Activated T-cell treated with anti-CD3 and anti-CD28 coated beads, Interleukin-2, amount 50 U/mL, for 4 hours (primary cell): ENCODE data around the gene LOC128125822.
A peak's percentile ranks its signal among the peaks of the same experiment; 100 is the strongest.

Source experiments
- ATAC-seq, 2 donors: fragments of 200-7000 bp; cut with Tn5 transposase; one replicate each; pipeline ENCODE4 v1.10.0; 2021
- DNase-seq: peaks from one replicate; pipeline ENCODE4 v3.0.0-alpha.2; 2020
- H3K27me3 Mint-ChIP-seq: one replicate; pipeline ENCODE4 v1.8.0; 2021; ENCODE audit warnings: low read depth, mixed read lengths
- H3K36me3 Mint-ChIP-seq: one replicate; pipeline ENCODE4 v1.8.0; 2022; ENCODE audit warnings: mixed read lengths; ENCODE audit not compliant: insufficient read depth
- H3K4me1 Mint-ChIP-seq: one replicate; pipeline ENCODE4 v1.8.0; 2021; ENCODE audit warnings: low read depth, mixed read lengths
- H3K4me3 Mint-ChIP-seq: one replicate; pipeline ENCODE4 v1.8.0; 2021; ENCODE audit warnings: mild to moderate bottlenecking, moderate library complexity, mixed read lengths
- H3K9me3 Mint-ChIP-seq: one replicate; pipeline ENCODE4 v1.8.0; 2021; ENCODE audit warnings: mixed read lengths

LOC128125822 gene

GRCh38 chr6:63567966-63568365, 4.3 kb upstream of the LOC128125822 start:
- H3K27me3 Mint-ChIP-seq: peaks cover 3% of the 10 kb centered on the region
- H3K4me1 Mint-ChIP-seq: peaks cover 9% of the 10 kb centered on the region
- no peak for ATAC-seq
- no peaks in the 10 kb centered on the region for H3K36me3 Mint-ChIP-seq
- DNase-seq: no peak
- no peak overlapping the region for H3K4me3 Mint-ChIP-seq
- H3K9me3 Mint-ChIP-seq: no peaks in the 10 kb centered on the region

GRCh38 chr6:63571361-63572043, 778 bp upstream of the LOC128125822 start:
- peak in 1 of 2 donors; percentile 1 for ATAC-seq
- no peaks in the 10 kb centered on the region for H3K27me3 Mint-ChIP-seq

GRCh38 chr6:63572747-63573075, 431 bp downstream of the LOC128125822 start:
- H3K27me3 Mint-ChIP-seq: no peaks in the 10 kb centered on the region
- ATAC-seq: peak; percentile 6 to 7

More at GRCh38 chr6:63571361-63572043, 778 bp upstream of the LOC128125822 start:
- peaks cover 29% of the 10 kb centered on the region for H3K4me1 Mint-ChIP-seq
- H3K4me3 Mint-ChIP-seq: peak overlapping the region; percentile 85
- H3K36me3 Mint-ChIP-seq: peaks cover 4% of the 10 kb centered on the region
- no peaks in the 10 kb centered on the region for H3K9me3 Mint-ChIP-seq
- no peak for DNase-seq

GRCh38 chr6:63573076-63573898, 1.0 kb downstream of the LOC128125822 start:
- no peaks in the 10 kb centered on the region for H3K27me3 Mint-ChIP-seq
- peak overlapping the region; percentile 94 for H3K4me3 Mint-ChIP-seq
- ATAC-seq (peak; percentile 50 to 52), DNase-seq (peak; percentile 53)
- peaks cover 33% of the 10 kb centered on the region for H3K4me1 Mint-ChIP-seq
- no peaks in the 10 kb centered on the region for H3K9me3 Mint-ChIP-seq
- peaks cover 14% of the 10 kb centered on the region for H3K36me3 Mint-ChIP-seq

More at GRCh38 chr6:63572747-63573075, 431 bp downstream of the LOC128125822 start:
- no peak for DNase-seq
- peak overlapping the region; percentile 94 for H3K4me3 Mint-ChIP-seq
- H3K9me3 Mint-ChIP-seq: no peaks in the 10 kb centered on the region
- peaks cover 14% of the 10 kb centered on the region for H3K36me3 Mint-ChIP-seq
- peaks cover 33% of the 10 kb centered on the region for H3K4me1 Mint-ChIP-seq

GRCh38 chr6:63573899-63574553, 1.7 kb downstream of the LOC128125822 start:
- Mint-ChIP-seq H3K4me1 (peaks cover 33% of the 10 kb centered on the region), H3K9me3 (no peaks in the 10 kb centered on the region), H3K4me3 (peak overlapping the region; percentile 94), H3K27me3 (no peaks in the 10 kb centered on the region), H3K36me3 (peaks cover 14% of the 10 kb centered on the region)
- ATAC-seq: peak; percentile 0 to 2
- DNase-seq: peak; percentile 8

- Mint-ChIP-seq H3K36me3 (peaks cover 14% of the 10 kb centered on the region), H3K27me3 (no peaks in the 10 kb centered on the region), H3K4me1 (peaks cover 33% of the 10 kb centered on the region), H3K4me3 (peak overlapping the region; percentile 94), H3K9me3 (no peaks in the 10 kb centered on the region)
- no peak for DNase-seq
- ATAC-seq: no peak
Measured at GRCh38 chr6:63574554-63574900, 2.2 kb downstream of the LOC128125822 start.

- ATAC-seq: no peak
- peaks cover 29% of the 10 kb centered on the region for H3K36me3 Mint-ChIP-seq
- no peak overlapping the region for H3K4me3 Mint-ChIP-seq
- peaks cover 32% of the 10 kb centered on the region for H3K4me1 Mint-ChIP-seq
- H3K27me3 Mint-ChIP-seq: no peaks in the 10 kb centered on the region
- H3K9me3 Mint-ChIP-seq: no peaks in the 10 kb centered on the region
- no peak for DNase-seq
Measured at GRCh38 chr6:63576147-63576772, 4.0 kb downstream of the LOC128125822 start.

- peaks cover 31% of the 10 kb centered on the region for H3K36me3 Mint-ChIP-seq
- no peaks in the 10 kb centered on the region for H3K27me3 Mint-ChIP-seq
- peaks cover 24% of the 10 kb centered on the region for H3K4me1 Mint-ChIP-seq
- ATAC-seq (no peak), DNase-seq (no peak)
- H3K9me3 Mint-ChIP-seq: no peaks in the 10 kb centered on the region
- H3K4me3 Mint-ChIP-seq: no peak overlapping the region
Measured at GRCh38 chr6:63576985-63577712, 4.9 kb downstream of the LOC128125822 start.

- Mint-ChIP-seq H3K9me3 (no peaks in the 10 kb centered on the region), H3K4me3 (no peak overlapping the region), H3K27me3 (no peaks in the 10 kb centered on the region), H3K36me3 (peaks cover 38% of the 10 kb centered on the region), H3K4me1 (peaks cover 24% of the 10 kb centered on the region)
- no peak for DNase-seq
- no peak for ATAC-seq
Measured at GRCh38 chr6:63578757-63579156, 6.5 kb downstream of the LOC128125822 start.

GRCh38 chr6:63579937-63580703, 7.8 kb downstream of the LOC128125822 start:
- H3K4me1 Mint-ChIP-seq: peaks cover 13% of the 10 kb centered on the region
- H3K27me3 Mint-ChIP-seq: no peaks in the 10 kb centered on the region
- H3K9me3 Mint-ChIP-seq: no peaks in the 10 kb centered on the region
- no peak overlapping the region for H3K4me3 Mint-ChIP-seq
- ATAC-seq: no peak
- H3K36me3 Mint-ChIP-seq: peaks cover 41% of the 10 kb centered on the region
- no peak for DNase-seq

- no peak for DNase-seq
- no peak overlapping the region for H3K4me3 Mint-ChIP-seq
- peaks cover 41% of the 10 kb centered on the region for H3K36me3 Mint-ChIP-seq
- ATAC-seq: no peak
- H3K27me3 Mint-ChIP-seq: no peaks in the 10 kb centered on the region
- peaks cover 9% of the 10 kb centered on the region for H3K4me1 Mint-ChIP-seq
- H3K9me3 Mint-ChIP-seq: no peaks in the 10 kb centered on the region
Measured at GRCh38 chr6:63580704-63580961, 8.4 kb downstream of the LOC128125822 start.

GRCh38 chr6:63581355-63582013, 9.2 kb downstream of the LOC128125822 start:
- H3K4me1 Mint-ChIP-seq: peaks cover 5% of the 10 kb centered on the region
- no peaks in the 10 kb centered on the region for H3K27me3 Mint-ChIP-seq
- no peaks in the 10 kb centered on the region for H3K9me3 Mint-ChIP-seq
- DNase-seq: no peak
- H3K36me3 Mint-ChIP-seq: peaks cover 37% of the 10 kb centered on the region
- H3K4me3 Mint-ChIP-seq: no peak overlapping the region
- ATAC-seq: no peak

- Mint-ChIP-seq H3K36me3 (peaks cover 27% of the 10 kb centered on the region), H3K4me3 (no peak overlapping the region), H3K27me3 (peaks cover 2% of the 10 kb centered on the region), H3K4me1 (no peaks in the 10 kb centered on the region), H3K9me3 (no peaks in the 10 kb centered on the region)
- ATAC-seq (no peak), DNase-seq (no peak)
Measured at GRCh38 chr6:63582579-63583231, 10.4 kb downstream of the LOC128125822 start.
